Astrocyte of the spinal cord (primary cell): ENCODE results near the gene SLC2A8.
A peak's percentile ranks its signal among the peaks of the same experiment; 100 is the strongest.

Source experiments
- DNase-seq: peaks from one replicate; pipeline ENCODE4 v3.0.0; 2011; ENCODE audit warnings: low read depth, low spot score
- H3K4me3 ChIP-seq: 2 replicates; pipeline ENCODE4 v1.5.1; 2011; ENCODE audit warnings: low read depth, mild to moderate bottlenecking, low read length, moderate library complexity
- CTCF ChIP-seq: IDR thresholded peaks from 2 replicates; pipeline ENCODE4 v1.5.1; 2012; ENCODE audit warnings: low read depth, mild to moderate bottlenecking, low read length, inconsistent platforms
- in situ Hi-C: cut with HindIII; loops from 2 replicates; pipeline ENCODE4 v1.10.0; 2017; ENCODE audit warnings: low sequenced_read_pairs

The SLC2A8 gene

GRCh38 chr9:127356906-127357305 is 40.1 kb upstream of the SLC2A8 start:
- no peak for TF ChIP-seq CTCF
- in situ Hi-C loops = no loop called here

GRCh38 chr9:127358023-127358535 is 38.9 kb upstream of the SLC2A8 start:
- H3K4me3 ChIP-seq = no peak overlapping the region
- in situ Hi-C loops = no loop called here
- no peak for DNase-seq
- TF ChIP-seq CTCF = no peak

More at GRCh38 chr9:127356906-127357305, 40.1 kb upstream of the SLC2A8 start:
- DNase-seq = no peak
- H3K4me3 ChIP-seq = no peak overlapping the region

DNA sequence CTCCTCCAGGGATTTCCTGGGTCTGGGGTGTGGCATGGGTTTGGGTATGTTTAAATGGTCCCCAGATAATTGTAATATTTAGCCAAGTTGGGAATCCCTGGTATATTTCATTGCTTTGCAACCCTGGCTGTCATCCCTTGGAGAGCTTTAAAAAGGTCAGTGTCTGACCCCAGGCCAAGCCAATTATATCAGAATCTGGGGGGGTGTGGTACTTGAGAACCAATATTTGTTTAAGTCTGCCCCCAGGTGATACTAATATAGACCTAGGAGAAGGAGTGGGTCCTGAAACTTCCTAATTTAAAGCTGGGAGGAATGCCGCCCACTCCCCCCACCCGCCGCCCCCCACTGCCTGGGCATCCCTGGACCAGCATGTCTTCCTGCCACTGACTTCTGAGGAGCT is 38.2 kb upstream of the SLC2A8 start:
- H3K4me3 ChIP-seq = no peak overlapping the region
- TF ChIP-seq CTCF = no peak
- DNase-seq = no peak
- in situ Hi-C loops = no loop called here

DNA sequence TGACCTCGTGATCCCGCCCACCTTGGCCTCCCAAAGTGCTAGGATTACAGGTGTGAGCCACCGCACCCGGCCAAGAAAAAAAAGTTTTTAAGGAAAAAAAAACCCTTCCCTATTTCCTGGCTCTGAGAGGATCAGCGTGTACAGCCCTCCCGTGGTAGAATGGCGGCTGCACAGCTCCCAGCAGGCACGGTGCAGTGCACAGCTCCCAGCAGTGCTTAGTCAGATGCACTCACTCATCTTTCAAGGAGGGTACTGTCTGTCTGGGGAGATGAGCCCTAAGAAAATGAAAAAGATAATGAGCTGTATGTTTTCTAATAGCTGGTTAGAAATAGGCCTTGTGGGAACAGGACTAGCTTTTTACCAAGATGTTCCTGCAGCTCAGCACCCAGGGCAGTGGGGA is 36.7 kb upstream of the SLC2A8 start:
- no peak for TF ChIP-seq CTCF
- no peak for DNase-seq
- H3K4me3 ChIP-seq = no peak overlapping the region
- in situ Hi-C loops = no loop called here

DNA sequence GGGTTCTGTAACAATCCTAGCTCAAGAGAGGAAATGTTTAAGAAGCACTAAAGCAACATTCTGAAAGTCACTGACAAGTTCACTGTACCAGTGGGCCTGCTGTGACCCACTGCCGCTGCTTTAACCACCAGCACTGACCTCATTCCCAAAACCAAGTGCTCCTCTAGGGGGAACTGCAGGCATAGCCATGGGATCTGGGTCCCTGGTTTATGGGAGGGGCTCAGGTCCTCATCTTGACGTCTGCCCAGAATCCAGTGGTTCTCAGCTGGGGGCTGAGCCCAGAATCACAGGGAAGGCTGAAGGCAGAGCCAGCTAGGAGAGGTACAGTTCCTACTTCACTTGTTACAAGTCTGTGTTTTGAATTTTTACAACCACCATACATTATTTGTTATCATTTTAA is 36.1 kb upstream of the SLC2A8 start:
- TF ChIP-seq CTCF = peak; percentile 54
- H3K4me3 ChIP-seq = no peak overlapping the region
- in situ Hi-C loops = no loop called here
- peak; percentile 63 for DNase-seq

- no peak for DNase-seq
- H3K4me3 ChIP-seq = no peak overlapping the region
- TF ChIP-seq CTCF = no peak
- in situ Hi-C loops = no loop called here
These were observed 35.4 kb upstream of the SLC2A8 start for GRCh38 chr9:127361561-127361960.

DNA sequence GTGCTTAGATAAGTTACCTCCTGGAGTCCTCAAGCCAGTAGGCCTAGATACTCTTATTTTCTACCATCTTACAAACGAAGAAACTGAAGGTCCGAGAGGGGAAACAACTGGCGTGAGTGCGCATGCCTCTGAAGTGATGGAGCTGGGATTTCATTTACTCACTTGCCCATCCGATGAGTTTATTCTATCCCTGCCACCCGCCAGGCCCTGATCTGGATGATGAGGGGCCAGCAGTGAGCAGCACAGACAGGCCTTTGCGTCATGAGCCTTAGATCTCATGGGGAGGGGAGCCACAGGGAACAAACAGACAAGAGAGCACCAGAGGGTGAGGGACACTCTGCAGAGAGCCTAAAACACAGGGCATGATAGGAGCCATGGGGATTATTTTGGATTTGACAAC is 34.1 kb upstream of the SLC2A8 start:
- DNase-seq = no peak
- no peak overlapping the region for H3K4me3 ChIP-seq
- in situ Hi-C loops = no loop called here
- TF ChIP-seq CTCF = no peak
